ENCODE measurements around the gene SLC40A1.
A peak's percentile ranks its signal among the peaks of the same experiment; 100 is the strongest.
"Not testable (repeated sequence)": the region's sequence is repeated elsewhere in the genome, so short reads cannot be mapped to it uniquely, and the experiment has no call there.

Gene SLC40A1

GRCh38 chr2:189613650-189614420 is 33.2 kb upstream of the SLC40A1 start:
- Histone ChIP-seq H3K27ac (ENCODE audit: low read depth, low read length) (no peak overlapping the region), H3K9ac (ENCODE audit: low read length) (no peak overlapping the region), H3K27me3 (ENCODE audit: control insufficient read depth in 1 of 2, insufficient read depth in 2 of 2, low read length in 2 of 2) (no peaks in the 10 kb centered on the region), H3K4me1 (ENCODE audit: insufficient read depth, low read length) (no peaks in the 10 kb centered on the region), H3K4me3 (ENCODE audit: low read depth in 1 of 2, low read length in 2 of 2) (no peak overlapping the region), H3K9me3 (ENCODE audit: low read length) (no peaks in the 10 kb centered on the region), H3K36me3 (ENCODE audit: insufficient read depth, low read length) (no peaks in the 10 kb centered on the region)

GRCh38 chr2:189613077-189613636 is 32.6 kb upstream of the SLC40A1 start:
- no peaks in the 10 kb centered on the region for H3K27me3 ChIP-seq (ENCODE audit: control insufficient read depth in 1 of 2, insufficient read depth in 2 of 2, low read length in 2 of 2)
- H3K9ac ChIP-seq (ENCODE audit: low read length) = no peak overlapping the region
- no peak overlapping the region for H3K27ac ChIP-seq (ENCODE audit: low read depth, low read length)
- no peaks in the 10 kb centered on the region for H3K36me3 ChIP-seq (ENCODE audit: insufficient read depth, low read length)
- no peaks in the 10 kb centered on the region for H3K9me3 ChIP-seq (ENCODE audit: low read length)
- no peaks in the 10 kb centered on the region for H3K4me1 ChIP-seq (ENCODE audit: insufficient read depth, low read length)
- H3K4me3 ChIP-seq (ENCODE audit: low read depth in 1 of 2, low read length in 2 of 2) = peak overlapping the region in 1 of 2 donors; percentile 30

- H3K27me3 ChIP-seq (ENCODE audit: control insufficient read depth in 1 of 2, insufficient read depth in 2 of 2, low read length in 2 of 2) = no peaks in the 10 kb centered on the region
- H3K9ac ChIP-seq (ENCODE audit: low read length) = no peak overlapping the region
- H3K4me1 ChIP-seq (ENCODE audit: insufficient read depth, low read length) = no peaks in the 10 kb centered on the region
- H3K4me3 ChIP-seq (ENCODE audit: low read depth in 1 of 2, low read length in 2 of 2) = no peak overlapping the region
- no peaks in the 10 kb centered on the region for H3K9me3 ChIP-seq (ENCODE audit: low read length)
- H3K27ac ChIP-seq (ENCODE audit: low read depth, low read length) = no peak overlapping the region
- H3K36me3 ChIP-seq (ENCODE audit: insufficient read depth, low read length) = no peaks in the 10 kb centered on the region
Measured at GRCh38 chr2:189610700-189611099, 30.1 kb upstream of the SLC40A1 start.

- no peaks in the 10 kb centered on the region for H3K4me1 ChIP-seq (ENCODE audit: insufficient read depth, low read length)
- H3K27me3 ChIP-seq (ENCODE audit: control insufficient read depth in 1 of 2, insufficient read depth in 2 of 2, low read length in 2 of 2) = no peaks in the 10 kb centered on the region
- H3K4me3 ChIP-seq (ENCODE audit: low read depth in 1 of 2, low read length in 2 of 2) = no peak overlapping the region
- H3K27ac ChIP-seq (ENCODE audit: low read depth, low read length) = no peak overlapping the region
- no peak overlapping the region for H3K9ac ChIP-seq (ENCODE audit: low read length)
- H3K9me3 ChIP-seq (ENCODE audit: low read length) = no peaks in the 10 kb centered on the region
- no peaks in the 10 kb centered on the region for H3K36me3 ChIP-seq (ENCODE audit: insufficient read depth, low read length)
Measured at GRCh38 chr2:189609853-189610252, 29.3 kb upstream of the SLC40A1 start.

GRCh38 chr2:189609423-189609816 is 28.8 kb upstream of the SLC40A1 start:
- no peak overlapping the region for H3K9ac ChIP-seq (ENCODE audit: low read length)
- H3K27ac ChIP-seq (ENCODE audit: low read depth, low read length) = no peak overlapping the region
- H3K4me1 ChIP-seq (ENCODE audit: insufficient read depth, low read length) = no peaks in the 10 kb centered on the region
- H3K27me3 ChIP-seq (ENCODE audit: control insufficient read depth in 1 of 2, insufficient read depth in 2 of 2, low read length in 2 of 2) = no peaks in the 10 kb centered on the region
- no peaks in the 10 kb centered on the region for H3K9me3 ChIP-seq (ENCODE audit: low read length)
- H3K36me3 ChIP-seq (ENCODE audit: insufficient read depth, low read length) = no peaks in the 10 kb centered on the region
- H3K4me3 ChIP-seq (ENCODE audit: low read depth in 1 of 2, low read length in 2 of 2) = no peak overlapping the region

GRCh38 chr2:189608795-189609422 is 28.3 kb upstream of the SLC40A1 start:
- Histone ChIP-seq H3K36me3 (ENCODE audit: insufficient read depth, low read length) (no peaks in the 10 kb centered on the region), H3K9ac (ENCODE audit: low read length) (no peak overlapping the region), H3K27me3 (ENCODE audit: control insufficient read depth in 1 of 2, insufficient read depth in 2 of 2, low read length in 2 of 2) (no peaks in the 10 kb centered on the region), H3K9me3 (ENCODE audit: low read length) (no peaks in the 10 kb centered on the region), H3K4me1 (ENCODE audit: insufficient read depth, low read length) (no peaks in the 10 kb centered on the region), H3K27ac (ENCODE audit: low read depth, low read length) (no peak overlapping the region), H3K4me3 (ENCODE audit: low read depth in 1 of 2, low read length in 2 of 2) (no peak overlapping the region)

GRCh38 chr2:189608170-189608569 is 27.6 kb upstream of the SLC40A1 start:
- no peak overlapping the region for H3K4me3 ChIP-seq (ENCODE audit: low read depth in 1 of 2, low read length in 2 of 2)
- H3K27me3 ChIP-seq (ENCODE audit: control insufficient read depth in 1 of 2, insufficient read depth in 2 of 2, low read length in 2 of 2) = no peaks in the 10 kb centered on the region
- H3K27ac ChIP-seq (ENCODE audit: low read depth, low read length) = no peak overlapping the region
- H3K4me1 ChIP-seq (ENCODE audit: insufficient read depth, low read length) = no peaks in the 10 kb centered on the region
- no peaks in the 10 kb centered on the region for H3K36me3 ChIP-seq (ENCODE audit: insufficient read depth, low read length)
- no peak overlapping the region for H3K9ac ChIP-seq (ENCODE audit: low read length)
- no peaks in the 10 kb centered on the region for H3K9me3 ChIP-seq (ENCODE audit: low read length)

GRCh38 chr2:189602233-189602632 is 21.6 kb upstream of the SLC40A1 start:
- no peak overlapping the region for H3K9ac ChIP-seq (ENCODE audit: low read length)
- no peaks in the 10 kb centered on the region for H3K4me1 ChIP-seq (ENCODE audit: insufficient read depth, low read length)

GRCh38 chr2:189601652-189602051 is 21.1 kb upstream of the SLC40A1 start:
- H3K9me3 ChIP-seq (ENCODE audit: low read length); H3K27me3 ChIP-seq (ENCODE audit: control insufficient read depth in 1 of 2, insufficient read depth in 2 of 2, low read length in 2 of 2); H3K36me3 ChIP-seq (ENCODE audit: insufficient read depth, low read length); H3K4me1 ChIP-seq (ENCODE audit: insufficient read depth, low read length); H3K9ac ChIP-seq (ENCODE audit: low read length); H3K4me3 ChIP-seq (ENCODE audit: low read depth in 1 of 2, low read length in 2 of 2); H3K27ac ChIP-seq (ENCODE audit: low read depth, low read length): not testable (repeated sequence)

More at GRCh38 chr2:189602233-189602632, 21.6 kb upstream of the SLC40A1 start:
- no peak overlapping the region for H3K4me3 ChIP-seq (ENCODE audit: low read depth in 1 of 2, low read length in 2 of 2)
- H3K27me3 ChIP-seq (ENCODE audit: control insufficient read depth in 1 of 2, insufficient read depth in 2 of 2, low read length in 2 of 2) = no peaks in the 10 kb centered on the region
- H3K27ac ChIP-seq (ENCODE audit: low read depth, low read length) = no peak overlapping the region
- no peaks in the 10 kb centered on the region for H3K36me3 ChIP-seq (ENCODE audit: insufficient read depth, low read length)
- no peaks in the 10 kb centered on the region for H3K9me3 ChIP-seq (ENCODE audit: low read length)

- no peak overlapping the region for H3K27ac ChIP-seq (ENCODE audit: low read depth, low read length)
- H3K4me3 ChIP-seq (ENCODE audit: low read depth in 1 of 2, low read length in 2 of 2) = no peak overlapping the region
- no peaks in the 10 kb centered on the region for H3K4me1 ChIP-seq (ENCODE audit: insufficient read depth, low read length)
- H3K9ac ChIP-seq (ENCODE audit: low read length) = no peak overlapping the region
- H3K9me3 ChIP-seq (ENCODE audit: low read length) = no peaks in the 10 kb centered on the region
- H3K36me3 ChIP-seq (ENCODE audit: insufficient read depth, low read length) = no peaks in the 10 kb centered on the region
- no peaks in the 10 kb centered on the region for H3K27me3 ChIP-seq (ENCODE audit: control insufficient read depth in 1 of 2, insufficient read depth in 2 of 2, low read length in 2 of 2)
Measured at GRCh38 chr2:189601043-189601442, 20.5 kb upstream of the SLC40A1 start.

GRCh38 chr2:189599245-189599644 is 18.7 kb upstream of the SLC40A1 start:
- no peaks in the 10 kb centered on the region for H3K36me3 ChIP-seq (ENCODE audit: insufficient read depth, low read length)
- H3K27me3 ChIP-seq (ENCODE audit: control insufficient read depth in 1 of 2, insufficient read depth in 2 of 2, low read length in 2 of 2) = no peaks in the 10 kb centered on the region
- H3K9ac ChIP-seq (ENCODE audit: low read length) = no peak overlapping the region
- H3K9me3 ChIP-seq (ENCODE audit: low read length) = no peaks in the 10 kb centered on the region
- no peak overlapping the region for H3K27ac ChIP-seq (ENCODE audit: low read depth, low read length)
- H3K4me3 ChIP-seq (ENCODE audit: low read depth in 1 of 2, low read length in 2 of 2) = no peak overlapping the region
- no peaks in the 10 kb centered on the region for H3K4me1 ChIP-seq (ENCODE audit: insufficient read depth, low read length)

Measured in muscle layer of colon (tissue), 2 donors.